NCI-H446 treated with DMSO at 0.1 percent for 48 hours (cell line): ENCODE measurements around the gene IGF1R.

Source experiments
- DNase-seq: peaks from one replicate; lab custom pipeline; 2025; lab: John Stamatoyannopoulos, UW

Gene IGF1R

DNA sequence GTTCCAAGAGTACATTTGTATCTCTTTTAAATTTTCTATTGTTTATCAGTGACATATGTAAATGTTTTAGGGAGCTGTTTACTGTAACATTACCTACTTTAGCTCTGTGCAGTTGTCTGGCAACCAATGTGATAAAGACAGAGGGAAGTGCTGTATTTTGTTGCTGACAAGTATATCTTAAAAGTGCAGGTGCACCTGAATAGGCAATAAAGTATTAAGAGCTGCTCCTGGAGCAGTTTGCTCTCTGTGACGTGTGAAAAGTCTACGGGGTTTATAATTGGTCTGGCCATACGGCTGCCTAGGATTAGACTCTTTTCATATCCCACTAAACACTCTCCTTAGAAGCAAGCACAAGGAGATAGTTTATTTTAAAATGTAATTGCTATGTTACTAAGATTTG is 178.3 kb downstream of the IGF1R start:
- DNase-seq, result no peak

DNA sequence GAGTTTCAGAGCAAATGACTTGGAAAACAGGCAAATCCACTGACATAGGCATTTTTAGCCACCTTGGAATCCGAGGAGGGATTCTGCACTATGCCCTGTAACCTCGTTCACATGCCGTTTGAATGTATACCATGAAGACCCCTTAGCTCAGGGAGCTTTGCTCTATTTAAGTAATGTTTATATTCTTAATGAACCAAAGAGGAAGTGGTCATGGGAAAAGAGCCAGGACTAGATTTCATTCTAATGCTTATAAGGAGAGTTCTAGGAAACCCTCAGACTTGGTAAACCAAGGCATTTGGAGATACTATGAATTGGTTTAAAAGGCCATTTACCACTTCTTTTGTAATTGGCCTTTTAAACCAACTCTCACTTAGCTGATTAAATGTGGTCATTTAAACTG is 178.9 kb downstream of the IGF1R start:
- DNase-seq, result no peak

DNA sequence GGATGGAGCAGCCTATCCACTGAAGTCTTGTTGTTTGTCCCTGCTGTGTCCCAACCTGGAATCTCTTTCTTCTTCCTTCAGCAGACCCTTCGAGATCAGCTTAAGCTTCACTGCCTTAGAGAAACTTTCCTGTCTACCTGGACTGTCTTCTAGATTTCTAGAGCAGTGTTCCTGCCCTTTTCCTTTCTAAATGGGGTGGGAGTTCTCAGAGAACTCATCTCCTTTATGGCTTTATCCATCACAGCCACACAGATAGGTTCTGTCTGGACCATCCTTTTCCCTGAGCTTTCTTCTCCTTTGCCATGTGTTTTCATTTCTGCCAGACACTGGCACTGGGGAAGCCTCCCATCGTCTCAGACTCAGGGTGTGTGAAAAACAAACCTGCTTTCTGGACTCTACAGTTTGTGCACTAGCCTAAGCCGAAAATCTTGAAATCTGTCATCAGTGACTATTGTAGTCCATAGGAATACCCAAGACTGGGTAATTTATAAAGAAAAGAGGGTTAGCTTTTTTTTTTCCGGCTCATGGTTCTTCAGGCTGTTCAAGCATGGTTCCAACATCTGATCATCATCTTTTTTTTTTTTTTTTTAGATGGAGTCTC is 181.8 kb downstream of the IGF1R start:
- DNase-seq, result no peak

DNA sequence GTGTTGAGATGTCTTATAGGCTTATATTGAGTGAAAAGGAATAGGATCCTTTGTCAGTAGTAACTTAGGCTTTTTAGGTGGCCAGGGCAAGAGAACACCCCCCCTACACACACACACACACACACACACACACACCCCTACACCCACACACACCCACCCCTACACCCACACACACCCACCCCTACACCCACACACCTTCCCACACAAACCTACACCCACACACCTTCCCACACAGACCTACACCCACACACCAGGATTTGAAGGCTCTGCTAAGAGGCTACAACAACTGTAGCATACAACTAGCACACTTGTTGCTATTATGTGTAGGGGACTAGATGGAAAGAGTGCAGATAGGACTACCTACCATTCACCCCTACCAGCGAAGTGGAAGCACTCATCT is 186.6 kb downstream of the IGF1R start:
- DNase-seq, result no peak

DNA sequence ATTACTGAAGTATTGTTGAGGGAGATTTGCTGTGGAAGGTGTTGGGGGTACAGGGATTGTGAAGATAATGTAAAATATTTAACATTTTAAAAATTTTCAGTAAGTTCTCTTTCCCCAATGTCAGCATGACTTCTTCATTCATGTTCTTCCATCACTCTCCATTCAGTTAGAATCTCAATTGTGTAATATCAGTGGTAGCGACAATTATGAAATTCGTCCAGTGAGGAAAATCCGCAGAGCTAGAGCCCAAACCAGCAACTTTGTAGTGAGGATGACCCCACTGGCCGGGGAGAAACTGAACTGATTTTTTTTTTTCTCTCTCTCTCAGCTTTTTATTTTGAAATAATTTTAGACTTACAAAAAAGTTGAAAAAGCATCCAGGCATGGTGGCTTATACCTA is 187.5 kb downstream of the IGF1R start:
- DNase-seq, result no peak

DNA sequence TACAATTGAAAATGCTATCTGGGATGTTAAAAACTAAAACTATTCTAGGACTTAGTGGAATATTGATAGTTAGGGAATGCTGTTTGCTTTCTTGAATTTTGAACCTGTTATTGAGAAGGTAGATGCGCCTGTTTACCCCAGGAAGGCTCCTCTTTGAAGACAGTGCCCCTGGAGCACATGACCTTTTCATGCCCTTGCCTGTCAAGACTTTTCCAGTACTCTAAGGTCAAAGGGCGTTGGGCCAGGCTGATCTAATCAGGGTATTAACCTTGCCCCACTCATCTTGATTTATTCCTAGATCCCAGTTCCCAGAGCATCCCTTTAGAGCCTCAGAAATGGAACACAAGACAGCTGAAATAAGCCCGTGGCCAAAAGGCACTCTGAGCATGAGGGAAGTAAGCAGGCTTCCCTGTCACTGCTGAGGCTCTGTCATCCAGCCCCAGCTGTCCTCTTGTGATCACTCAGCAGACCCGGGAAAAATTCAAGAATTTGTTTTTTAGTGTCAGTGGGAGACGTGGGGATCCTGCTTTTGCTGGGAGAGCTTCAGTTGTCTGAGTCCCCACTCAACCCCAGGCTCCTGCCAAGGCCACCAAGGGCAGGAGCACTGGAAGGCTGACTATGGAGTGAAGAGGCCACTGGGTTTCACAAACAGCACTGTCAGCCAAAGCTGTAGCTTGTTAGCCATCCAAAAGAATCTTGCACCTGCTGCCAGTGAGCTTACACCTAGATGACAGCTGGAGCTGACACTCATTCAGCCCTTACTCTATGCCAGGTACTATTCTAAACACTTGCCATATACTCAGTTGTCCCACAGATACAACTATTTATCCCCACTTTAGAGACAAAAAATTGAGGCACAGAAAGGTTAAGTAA is 190.3 kb downstream of the IGF1R start:
- no peak for DNase-seq

DNA sequence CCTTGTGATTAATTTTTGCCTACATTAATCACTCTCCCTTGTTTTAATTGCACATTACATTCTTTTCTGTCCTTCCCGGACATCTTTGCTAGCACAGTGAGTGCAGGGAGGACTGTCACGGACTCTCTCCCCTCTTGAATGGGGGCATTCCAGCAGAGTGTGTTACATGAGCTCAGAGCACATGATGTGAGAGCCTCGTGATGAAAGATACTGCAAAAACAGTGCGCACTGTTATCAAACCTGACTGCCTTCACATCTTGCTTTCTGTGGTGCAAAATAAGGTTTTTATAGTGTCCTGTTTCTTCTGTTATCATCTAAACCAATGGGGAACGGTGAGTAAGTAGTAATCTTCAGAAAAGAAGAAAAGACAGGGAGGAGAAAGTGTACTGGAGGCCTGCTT is 191.7 kb downstream of the IGF1R start:
- DNase-seq, result no peak

DNA sequence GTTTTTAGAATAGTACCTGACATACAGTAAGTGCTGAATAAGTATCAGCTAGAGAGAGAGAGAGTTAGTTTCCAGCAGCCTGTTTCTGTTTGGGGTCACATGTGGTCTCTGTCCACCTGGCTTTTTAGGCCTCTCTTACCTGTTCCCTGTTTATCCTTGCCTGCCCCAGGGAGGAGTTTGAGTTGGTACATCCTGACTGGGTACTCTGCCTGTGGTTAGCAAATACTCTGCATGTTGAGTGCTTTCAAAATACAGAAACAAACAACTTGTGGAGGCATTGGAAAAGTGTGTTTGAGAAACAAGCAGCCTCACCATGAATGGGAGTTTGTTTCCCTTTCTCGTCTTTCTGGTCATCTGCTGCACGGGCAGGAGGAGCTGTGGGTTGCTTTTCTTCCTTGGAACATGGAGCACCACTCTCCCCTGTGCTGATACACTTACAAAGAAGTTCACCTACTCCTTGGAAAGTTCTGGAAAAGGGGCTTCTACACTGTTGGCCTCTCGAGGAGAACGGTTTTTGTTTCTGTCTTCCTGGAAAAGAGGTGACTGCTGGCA is 193.2 kb downstream of the IGF1R start:
- no peak for DNase-seq

DNA sequence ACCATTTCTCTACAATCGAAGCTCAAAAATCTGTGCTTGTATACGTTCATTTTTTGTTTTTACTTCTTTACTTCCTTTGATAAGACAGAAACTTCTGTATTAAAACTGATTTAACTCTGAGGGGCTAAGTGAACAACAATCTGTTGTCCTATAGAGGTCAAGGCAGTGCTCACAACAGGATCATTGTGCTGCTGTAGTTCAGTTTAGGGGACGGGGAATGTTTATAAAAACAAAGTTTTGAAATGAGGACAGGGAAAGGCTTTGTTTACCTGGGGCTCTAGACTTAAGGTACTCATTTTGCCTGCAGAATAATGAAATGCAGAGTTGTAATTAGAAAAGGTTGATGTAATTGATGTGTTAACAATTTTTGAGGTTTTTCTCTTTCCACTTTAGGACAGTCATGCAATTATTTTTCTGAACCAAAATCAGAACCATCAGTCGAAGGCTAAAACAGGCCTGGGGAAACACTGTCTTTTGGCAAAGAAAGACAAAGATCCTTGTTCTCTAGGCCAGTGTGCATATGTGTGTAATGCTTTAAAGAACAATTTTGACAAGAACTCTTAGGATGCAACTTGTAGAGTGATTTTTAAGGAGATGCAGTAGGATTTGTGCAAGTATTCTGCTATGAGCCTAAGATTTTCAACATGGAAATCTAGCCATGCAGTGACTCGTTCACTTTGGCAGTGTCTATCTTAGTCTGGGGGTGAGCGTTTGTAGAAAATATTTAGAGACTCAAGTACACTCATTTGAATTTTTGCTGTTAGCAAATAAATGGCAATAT is 194.0 kb downstream of the IGF1R start:
- DNase-seq, result no peak

DNA sequence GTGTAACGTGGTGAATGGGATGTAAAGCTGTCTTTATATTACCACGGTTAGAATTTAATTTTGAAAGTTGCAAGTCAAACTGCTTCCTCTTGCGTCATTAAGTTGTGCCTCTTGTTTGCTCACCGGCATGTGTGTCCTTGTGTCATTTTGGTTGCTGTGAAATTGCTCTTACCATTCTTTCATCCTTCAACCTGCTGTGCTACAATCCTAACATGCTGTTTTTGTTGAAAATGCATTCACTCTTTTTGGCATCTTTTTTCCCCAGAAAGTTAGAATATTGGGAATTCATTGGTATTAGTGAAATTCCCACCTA is 194.6 kb downstream of the IGF1R start:
- DNase-seq, result no peak

DNA sequence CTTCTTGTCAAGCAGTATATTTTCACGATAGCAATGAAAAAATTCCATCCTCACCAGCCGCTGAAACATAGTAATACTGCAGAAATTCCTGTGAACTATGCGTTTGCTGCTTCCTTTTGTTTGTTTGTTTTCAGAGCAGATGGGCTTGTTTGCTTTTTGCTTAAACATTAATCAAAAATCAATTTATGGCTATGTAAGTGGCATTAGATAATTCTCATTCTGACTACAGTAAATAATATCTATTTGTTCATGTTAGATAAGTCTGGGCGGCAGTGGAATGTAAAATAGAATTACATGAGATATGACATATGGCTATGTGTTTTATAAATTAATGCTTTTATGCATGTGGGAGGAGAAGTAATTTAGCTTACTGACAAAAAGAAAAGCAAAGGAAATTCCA is 195.5 kb downstream of the IGF1R start:
- no peak for DNase-seq

DNA sequence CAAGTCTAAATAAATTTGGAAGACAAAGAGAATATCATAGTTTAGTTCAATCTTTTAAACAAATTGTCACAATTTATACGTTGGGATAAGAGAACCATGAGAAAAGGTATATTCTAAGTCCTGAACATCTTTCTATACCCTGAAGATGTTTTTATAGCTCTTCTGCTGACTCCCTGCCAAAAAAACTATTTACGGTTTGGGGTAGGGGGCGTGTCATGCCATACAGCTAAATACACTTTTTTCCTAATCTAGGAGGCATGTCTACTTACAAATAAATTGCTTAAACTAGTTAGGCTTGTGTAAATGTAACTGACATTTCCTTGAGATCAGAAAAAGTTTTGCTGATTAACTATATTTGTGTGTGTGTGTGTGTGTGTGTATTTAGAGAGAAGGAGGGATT is 195.9 kb downstream of the IGF1R start:
- no peak for DNase-seq

DNA sequence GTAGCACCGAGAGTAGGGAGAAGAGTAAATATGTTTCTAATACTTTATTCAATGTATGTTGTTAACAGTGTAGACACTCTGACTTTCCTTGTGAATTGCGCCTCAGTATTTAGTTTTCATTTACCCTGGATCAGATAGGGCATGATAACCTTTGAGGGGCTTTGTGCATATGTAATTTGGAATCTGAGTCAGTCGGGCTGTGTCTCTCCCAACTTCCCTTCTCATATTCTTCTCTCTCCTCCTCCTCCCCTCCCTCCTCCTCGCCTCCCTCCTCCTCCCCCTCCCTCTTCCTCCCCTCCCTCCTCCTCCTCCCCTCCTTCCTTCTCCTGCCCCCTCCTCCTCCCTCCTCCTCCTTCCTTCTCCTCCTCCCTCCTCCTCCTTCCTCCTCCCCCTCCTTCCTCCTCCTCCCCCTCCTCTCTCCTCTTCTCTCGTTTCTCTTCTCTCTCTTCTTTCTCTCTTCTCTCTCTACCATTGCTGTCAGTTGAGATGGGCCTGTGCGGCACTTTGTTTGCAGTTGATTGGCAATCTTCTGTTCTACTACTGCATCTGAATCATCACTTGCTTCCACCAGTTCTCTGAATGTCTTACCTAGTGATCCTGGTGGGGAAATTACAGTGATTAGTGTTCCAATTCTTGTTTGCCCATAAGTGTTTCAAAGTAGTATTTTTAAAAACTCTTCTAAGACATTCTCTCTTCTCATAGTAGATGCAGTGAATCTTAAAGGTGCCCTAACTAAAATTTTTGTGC is 197.0 kb downstream of the IGF1R start:
- no peak for DNase-seq

DNA sequence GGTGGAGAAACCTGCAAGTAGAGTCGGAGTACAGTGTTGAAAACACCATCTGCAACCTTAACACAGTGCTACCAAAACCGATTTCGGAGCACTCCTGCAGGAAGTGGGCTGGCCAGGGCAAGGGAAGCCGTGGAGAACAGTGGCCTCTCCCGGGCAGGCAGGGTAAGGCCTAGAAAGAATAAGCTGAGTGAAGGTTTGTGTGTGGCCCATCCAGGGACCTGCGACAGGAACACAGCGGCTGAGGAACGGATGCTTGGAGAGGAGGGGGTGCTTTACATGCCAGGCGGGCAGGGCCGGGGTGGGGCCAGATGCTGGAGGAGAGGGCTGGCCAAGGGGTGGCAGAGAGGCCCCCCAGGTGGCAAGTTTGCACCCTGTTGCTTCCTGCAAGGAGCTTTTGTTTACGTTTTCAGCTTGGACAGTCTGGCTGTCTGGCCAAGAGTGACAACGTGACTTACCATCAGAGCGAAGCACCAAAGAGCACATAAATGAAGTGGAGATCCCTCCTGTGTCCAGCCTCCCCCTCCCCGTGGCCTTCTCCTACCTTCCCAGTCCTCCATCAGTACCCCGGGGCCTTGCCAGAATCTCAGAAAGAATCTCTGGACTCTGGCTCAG is 202.7 kb downstream of the IGF1R start:
- DNase-seq, result no peak

DNA sequence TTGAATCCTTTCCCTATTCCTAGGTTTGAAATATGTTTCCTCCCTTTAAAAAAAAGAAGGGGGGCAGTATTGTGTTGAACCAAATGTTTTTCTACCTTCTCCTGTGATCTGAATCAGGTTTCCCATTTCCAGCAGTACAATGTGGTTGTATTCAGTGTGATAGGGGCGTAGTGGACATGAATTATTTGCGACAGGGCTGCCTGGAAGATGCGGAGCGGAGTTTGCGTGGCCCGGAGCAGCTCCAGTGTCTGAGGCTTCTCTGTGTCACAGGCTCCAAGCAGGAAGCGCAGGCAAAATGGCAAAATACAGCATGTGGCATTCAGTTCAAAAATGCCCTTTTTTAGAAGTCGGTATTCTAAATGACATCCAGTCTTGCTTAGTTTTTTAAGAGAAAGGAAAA is 204.8 kb downstream of the IGF1R start:
- DNase-seq, result peak; percentile 63

DNA sequence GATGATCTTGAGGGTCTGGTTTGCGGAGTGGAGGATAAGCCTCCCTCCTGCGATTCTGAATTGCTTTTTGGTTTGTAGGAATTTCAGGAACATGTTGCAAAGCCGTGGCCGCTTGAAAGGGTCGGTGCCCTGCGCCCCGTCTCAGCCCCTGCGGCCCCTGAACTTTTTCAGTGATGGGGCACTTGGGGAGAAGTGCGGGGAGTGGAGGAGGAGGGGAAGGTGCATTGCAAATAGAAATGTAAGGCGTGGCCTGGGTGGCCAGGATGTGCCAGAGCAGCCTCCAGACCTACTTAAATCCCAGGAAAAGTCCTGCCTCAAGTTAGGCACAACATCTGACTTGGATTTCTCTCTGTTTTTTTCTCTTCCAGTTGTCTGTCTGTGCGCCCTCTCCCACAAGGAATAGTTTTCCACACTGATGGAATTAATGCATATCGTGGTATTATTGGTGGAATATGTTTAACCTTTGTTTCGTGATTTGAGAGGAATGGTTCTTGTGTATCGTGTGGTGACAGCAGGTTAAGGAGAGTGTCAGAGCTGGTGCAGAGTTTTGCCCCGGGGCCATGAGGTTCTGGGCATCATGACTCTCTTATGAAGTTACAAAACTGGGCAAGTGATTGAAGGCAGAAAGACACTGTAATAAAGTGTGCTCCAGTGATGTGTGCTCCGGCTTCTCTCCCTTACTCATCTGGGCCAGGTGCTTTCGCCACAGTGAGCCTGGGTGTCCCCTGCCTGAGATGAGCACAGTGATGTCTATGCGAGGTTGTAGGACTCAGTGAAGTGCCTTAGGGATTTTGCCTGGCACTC is 205.5 kb downstream of the IGF1R start:
- no peak for DNase-seq

DNA sequence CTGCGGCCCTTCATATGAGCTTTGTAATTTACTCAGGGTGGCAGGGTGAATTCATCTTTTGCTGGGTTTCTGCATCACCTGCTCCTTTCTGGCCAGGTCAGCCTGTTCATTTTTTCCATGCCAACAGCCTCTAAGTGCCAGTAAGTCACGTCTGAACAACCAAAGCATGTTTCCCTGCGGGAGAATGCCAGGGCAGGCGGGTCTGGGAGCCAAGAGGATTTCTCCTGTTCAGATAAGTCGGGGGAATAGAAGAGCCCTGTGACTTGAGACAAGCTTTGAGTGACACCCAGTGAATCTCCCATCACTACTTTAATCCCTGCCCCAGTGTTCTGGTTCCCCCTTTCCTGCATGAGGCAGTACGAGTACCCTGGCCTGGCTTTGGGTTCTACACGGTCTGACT is 206.2 kb downstream of the IGF1R start:
- no peak for DNase-seq

DNA sequence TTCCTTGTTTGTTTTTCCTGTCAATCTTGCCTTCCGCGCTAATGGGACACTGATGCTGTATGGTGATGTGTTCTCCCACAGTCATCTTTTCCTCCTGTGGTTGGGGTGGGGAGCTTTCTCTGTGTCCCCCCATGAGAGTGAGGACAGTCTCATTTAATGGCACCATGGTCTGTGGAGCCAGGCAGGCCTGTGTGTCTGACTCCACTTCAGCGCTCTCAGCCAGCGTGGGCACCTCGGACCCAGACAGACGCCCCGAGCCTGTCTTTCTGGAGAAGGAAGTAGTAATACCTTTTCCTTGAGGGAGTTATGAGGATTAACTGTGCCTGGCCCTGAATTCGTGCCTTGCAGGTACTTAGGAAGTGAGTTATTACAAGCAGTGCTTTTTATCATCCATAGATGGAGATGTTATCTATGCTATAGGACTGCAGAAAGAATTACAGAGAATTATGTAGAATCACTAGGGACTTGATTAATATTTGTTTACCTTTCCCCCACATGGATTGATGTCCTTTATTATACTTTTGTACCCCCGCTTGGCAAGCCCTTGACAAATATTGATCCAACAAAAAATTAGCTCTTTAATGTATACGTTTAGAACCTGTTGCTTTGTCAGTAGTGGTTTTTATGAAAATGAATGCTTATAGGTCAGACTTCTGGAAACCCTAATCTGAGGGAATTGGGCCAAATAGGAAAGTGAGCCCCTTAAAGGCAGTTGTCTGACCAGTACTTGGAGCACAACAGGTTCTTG is 206.9 kb downstream of the IGF1R start:
- DNase-seq, result no peak

DNA sequence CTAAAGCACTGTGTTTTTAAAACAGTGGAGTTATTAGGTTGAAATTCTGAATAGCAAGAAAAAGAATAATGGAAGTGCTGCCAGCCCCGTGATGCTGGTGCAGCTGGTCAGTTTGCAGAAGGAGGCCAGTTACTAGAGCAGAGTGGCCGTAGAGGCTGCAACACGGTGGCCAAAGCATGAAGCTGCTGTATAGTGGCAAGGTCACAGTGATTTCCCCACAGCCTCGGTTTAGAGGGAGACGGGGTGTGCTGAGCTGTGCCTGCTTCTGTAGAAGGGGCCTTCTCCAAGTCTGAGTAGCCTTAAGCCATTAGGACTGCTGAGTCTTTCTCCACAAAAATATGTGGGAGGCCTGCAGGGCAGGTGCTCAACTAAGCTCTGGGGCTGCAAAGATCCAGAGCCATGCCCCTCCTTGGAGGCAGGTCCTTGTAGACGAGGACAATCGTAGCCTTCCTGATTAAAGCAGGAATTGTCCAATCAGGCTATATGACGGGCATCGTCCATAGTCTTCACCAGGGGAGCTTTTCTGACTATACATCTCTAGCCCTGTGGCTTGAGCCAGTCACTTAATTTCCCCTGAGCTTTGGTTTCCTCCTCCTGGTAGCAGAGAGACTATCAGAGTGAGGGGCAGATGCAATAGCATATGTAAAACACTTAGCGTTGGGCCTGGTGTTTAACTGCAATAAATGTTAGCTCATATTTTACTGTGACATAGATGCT is 207.6 kb downstream of the IGF1R start:
- DNase-seq, result no peak

DNA sequence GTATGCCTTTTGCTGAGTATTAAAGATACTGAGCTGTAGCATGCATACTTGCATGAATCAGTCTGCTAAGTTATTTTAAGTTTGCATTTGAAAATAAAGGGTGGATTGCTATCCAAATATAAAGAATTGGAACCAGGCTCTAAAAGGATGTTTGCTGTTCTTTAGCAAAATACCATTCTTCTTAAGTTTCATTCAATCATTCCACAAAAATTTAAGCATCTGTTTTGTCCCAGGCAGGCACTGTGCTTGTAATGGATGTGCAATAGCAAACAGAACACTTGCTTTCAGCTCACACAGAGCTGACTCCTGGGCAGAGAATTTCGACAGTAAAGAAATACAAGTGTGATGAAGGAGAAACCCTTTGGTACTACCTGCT is 208.2 kb downstream of the IGF1R start:
- no peak for DNase-seq
